PFSK-1 (cell line): ENCODE results near the gene IDUA.

Source experiments
- FOXP2 ChIP-seq: optimal IDR thresholded peaks from 2 replicates; pipeline ENCODE3; 2011; ENCODE audit warnings: borderline replicate concordance, control low read depth, inconsistent platforms; ENCODE audit not compliant: insufficient read depth; ENCODE audit errors: extremely low read length, extremely low read depth
- POLR2AphosphoS5 ChIP-seq: IDR thresholded peaks from 2 replicates; pipeline ENCODE4 v1.6.1; 2012; ENCODE audit warnings: low read depth, mild to moderate bottlenecking, control low read depth, low read length, moderate library complexity
- SIN3A ChIP-seq: IDR thresholded peaks from 2 replicates; pipeline ENCODE4 v1.6.1; 2012; ENCODE audit warnings: mild to moderate bottlenecking, low read length, moderate library complexity, borderline replicate concordance; ENCODE audit not compliant: insufficient read depth
- TAF1 ChIP-seq: IDR thresholded peaks from 2 replicates; pipeline ENCODE4 v1.6.1; 2012; ENCODE audit warnings: low read length, control low read depth, borderline replicate concordance; ENCODE audit not compliant: insufficient read depth
- TF ChIP-seq, protein P1 (sequence below), 2 experiments: IDR thresholded peaks; 2 replicates each; pipeline versions ENCODE4 v1.6.1 to v1.8.0; 2011 to 2012; ENCODE audit warnings: low read depth in 2 of 2, low read length in 2 of 2, control low read depth in 1 of 2, inconsistent platforms in 1 of 2, mild to moderate bottlenecking in 1 of 2, moderate library complexity in 1 of 2; ENCODE audit not compliant: insufficient read depth in 1 of 2

The IDUA gene

GRCh38 chr4:1027219-1027914 lies 40.5 kb downstream of the IDUA start:
- TF ChIP-seq SIN3A (no peak), FOXP2 (no peak), TAF1 (no peak), POLR2AphosphoS5 (no peak)
- TF ChIP-seq, protein P1, sequence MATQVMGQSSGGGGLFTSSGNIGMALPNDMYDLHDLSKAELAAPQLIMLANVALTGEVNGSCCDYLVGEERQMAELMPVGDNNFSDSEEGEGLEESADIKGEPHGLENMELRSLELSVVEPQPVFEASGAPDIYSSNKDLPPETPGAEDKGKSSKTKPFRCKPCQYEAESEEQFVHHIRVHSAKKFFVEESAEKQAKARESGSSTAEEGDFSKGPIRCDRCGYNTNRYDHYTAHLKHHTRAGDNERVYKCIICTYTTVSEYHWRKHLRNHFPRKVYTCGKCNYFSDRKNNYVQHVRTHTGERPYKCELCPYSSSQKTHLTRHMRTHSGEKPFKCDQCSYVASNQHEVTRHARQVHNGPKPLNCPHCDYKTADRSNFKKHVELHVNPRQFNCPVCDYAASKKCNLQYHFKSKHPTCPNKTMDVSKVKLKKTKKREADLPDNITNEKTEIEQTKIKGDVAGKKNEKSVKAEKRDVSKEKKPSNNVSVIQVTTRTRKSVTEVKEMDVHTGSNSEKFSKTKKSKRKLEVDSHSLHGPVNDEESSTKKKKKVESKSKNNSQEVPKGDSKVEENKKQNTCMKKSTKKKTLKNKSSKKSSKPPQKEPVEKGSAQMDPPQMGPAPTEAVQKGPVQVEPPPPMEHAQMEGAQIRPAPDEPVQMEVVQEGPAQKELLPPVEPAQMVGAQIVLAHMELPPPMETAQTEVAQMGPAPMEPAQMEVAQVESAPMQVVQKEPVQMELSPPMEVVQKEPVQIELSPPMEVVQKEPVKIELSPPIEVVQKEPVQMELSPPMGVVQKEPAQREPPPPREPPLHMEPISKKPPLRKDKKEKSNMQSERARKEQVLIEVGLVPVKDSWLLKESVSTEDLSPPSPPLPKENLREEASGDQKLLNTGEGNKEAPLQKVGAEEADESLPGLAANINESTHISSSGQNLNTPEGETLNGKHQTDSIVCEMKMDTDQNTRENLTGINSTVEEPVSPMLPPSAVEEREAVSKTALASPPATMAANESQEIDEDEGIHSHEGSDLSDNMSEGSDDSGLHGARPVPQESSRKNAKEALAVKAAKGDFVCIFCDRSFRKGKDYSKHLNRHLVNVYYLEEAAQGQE (IDR thresholded peaks at IDR 0.05; ENCODE audit: insufficient read depth in 1 of 2, low read depth in 2 of 2, low read length in 2 of 2), result no peak

DNA sequence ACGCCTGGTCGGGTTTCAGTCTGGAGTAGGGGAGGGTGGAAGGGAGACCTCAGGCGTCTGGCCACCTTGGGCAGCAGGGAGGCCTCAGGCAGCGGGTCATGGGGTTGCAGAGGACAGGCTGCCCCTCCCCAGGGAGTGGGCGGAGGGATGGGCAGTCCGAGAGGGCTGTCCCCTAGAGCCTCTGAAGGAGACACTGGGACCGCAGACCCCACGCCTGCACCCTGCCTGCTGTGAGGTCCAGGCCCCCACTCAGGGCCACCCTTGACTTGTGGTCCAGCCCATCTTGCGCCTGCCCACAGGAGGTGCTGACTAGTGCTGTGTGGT lies 41.0 kb downstream of the IDUA start:
- no peak for TF ChIP-seq SIN3A

DNA sequence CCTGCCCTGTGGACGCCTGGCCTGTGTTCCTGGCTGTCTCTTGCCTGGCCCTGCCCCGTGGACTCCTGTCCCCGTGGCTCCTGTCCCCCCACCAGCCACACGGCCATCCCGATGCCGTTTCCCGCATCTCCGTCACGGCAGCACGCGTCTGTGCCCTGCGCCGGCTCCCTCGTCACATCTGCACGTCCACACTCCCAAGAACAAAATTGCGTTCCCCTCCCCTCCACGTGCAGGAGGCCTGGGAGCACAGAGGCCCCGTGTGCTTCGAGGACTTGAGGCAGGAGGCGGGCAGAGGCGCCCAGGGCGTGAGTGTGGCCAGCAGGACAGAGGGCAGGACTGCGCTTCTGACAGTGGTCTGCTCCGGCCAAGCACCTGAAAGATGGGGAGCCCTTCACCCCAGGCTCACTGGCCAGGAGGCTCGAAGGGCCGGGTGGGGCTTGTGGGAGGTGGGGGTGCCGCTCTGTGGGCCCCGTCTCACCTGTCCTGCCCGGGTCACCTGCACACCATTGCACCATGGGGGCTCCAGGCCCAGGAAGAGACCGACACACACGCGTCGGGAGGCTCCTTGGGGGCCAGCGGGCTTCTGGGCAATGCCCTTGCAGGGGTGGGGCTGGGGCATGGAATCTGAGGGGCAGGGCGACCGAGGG lies 41.9 kb downstream of the IDUA start:
- TF ChIP-seq FOXP2 (no peak), TAF1 (no peak), POLR2AphosphoS5 (no peak), SIN3A (no peak)
- TF ChIP-seq, protein P1 (IDR thresholded peaks at IDR 0.05; ENCODE audit: insufficient read depth in 1 of 2, low read depth in 2 of 2, low read length in 2 of 2), result no peak

GRCh38 chr4:1029529-1029928 lies 42.7 kb downstream of the IDUA start:
- no peak for TF ChIP-seq POLR2AphosphoS5

GRCh38 chr4:1030031-1030430 lies 43.2 kb downstream of the IDUA start:
- no peak for TF ChIP-seq TAF1

- TF ChIP-seq SIN3A, result no peak
- no peak for TF ChIP-seq FOXP2
- TF ChIP-seq POLR2AphosphoS5, result no peak
- TF ChIP-seq, protein P1 (IDR thresholded peaks at IDR 0.05; ENCODE audit: insufficient read depth in 1 of 2, low read depth in 2 of 2, low read length in 2 of 2), result no peak
- no peak for TF ChIP-seq TAF1
These were observed 43.7 kb downstream of the IDUA start for GRCh38 chr4:1030559-1030958.

DNA sequence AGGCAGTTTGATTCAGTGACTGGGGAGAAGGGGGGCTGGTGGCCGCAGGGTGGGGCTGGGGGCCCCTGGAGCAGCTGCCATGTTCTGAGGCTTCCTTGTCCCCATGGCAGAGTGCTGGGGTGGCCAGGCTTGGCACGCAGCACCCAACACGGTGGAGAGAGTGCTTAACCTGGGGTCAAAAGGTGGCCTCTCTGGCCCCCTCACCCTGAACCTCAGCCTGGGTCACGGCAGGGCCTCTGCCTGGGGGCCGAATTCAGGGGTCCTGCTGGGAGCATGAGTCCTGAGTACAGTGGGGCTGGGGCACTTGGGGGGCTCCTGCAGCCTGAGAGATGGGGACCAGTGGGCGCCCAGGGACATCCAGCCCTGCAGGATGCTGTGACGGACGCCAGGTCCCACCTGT lies 44.5 kb downstream of the IDUA start:
- no peak for TF ChIP-seq POLR2AphosphoS5
